ENCODE data around the gene ACOT9. TPM values are rescaled to one million over a fixed set of nuclear protein-coding genes. Genes with fewer than 3 reads are reported as not detected.
"Not testable (repeated sequence)": the region's sequence is repeated elsewhere in the genome, so short reads cannot be mapped to it uniquely, and the experiment has no call there.

ACOT9 gene
- polyA plus RNA-seq, 10 donors = 42.6 to 77.5 (median 59.0) TPM

- DNase-seq = no peak
Measured at GRCh38 chrX:23766650-23767551, 23.8 kb upstream of the ACOT9 start.

GRCh38 chrX:23765868-23766267 lies 22.8 kb upstream of the ACOT9 start:
- no peak for DNase-seq

DNA sequence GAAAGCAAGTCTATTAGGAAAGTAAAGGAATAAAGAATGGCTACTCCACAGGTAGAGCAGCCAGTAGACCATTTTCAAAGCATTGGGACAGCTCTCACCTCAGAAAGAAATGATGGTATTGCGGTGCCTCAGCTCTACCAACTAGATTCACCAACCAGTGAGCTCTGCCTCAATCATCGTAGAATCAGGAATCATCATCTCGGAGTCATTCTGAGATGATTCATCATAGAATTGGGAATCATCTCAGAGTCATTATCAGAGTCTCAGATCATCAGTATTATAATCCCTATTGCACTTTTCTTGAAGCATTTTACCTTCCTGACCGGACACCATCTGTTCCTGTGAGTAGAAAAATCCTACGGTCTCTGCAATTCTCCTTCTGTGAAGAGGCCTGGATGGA lies 22.4 kb upstream of the ACOT9 start:
- DNase-seq = no peak

DNA sequence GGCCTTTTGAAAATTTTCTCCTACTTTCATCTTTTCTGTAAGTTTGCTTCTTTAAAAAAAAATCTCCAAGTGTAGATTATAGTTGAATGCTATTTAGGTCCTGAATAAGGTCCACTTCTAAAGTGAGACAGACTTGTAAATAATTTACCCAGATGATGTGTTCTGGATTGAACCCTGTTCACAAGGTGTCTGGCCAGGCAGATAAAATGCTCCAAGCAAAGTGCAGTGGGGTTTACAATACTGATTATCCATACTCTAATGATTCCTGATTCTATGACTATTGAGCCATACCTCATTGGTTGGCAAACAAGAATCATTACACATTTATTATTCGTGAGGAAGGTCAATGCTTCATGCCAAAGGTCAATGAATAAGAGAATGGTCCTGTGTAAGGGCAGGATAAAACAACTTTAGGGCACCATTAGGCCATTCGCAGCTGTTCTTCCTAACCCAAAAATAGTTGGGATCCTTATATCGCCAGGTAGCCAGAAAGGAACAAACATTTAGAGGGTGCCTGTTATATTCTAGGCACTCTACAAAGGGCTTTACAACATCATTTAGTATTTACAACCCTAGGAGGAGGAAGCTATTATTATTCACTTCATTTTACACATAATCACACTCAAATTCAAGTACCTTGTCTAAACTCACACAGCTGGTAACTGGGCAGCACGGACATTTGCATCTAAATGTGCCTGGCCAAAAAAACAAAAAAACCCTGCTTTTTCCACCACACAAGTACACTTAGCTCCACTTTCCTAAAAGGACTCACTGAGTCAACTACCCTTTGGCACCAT lies 21.3 kb upstream of the ACOT9 start:
- DNase-seq = no peak

DNA sequence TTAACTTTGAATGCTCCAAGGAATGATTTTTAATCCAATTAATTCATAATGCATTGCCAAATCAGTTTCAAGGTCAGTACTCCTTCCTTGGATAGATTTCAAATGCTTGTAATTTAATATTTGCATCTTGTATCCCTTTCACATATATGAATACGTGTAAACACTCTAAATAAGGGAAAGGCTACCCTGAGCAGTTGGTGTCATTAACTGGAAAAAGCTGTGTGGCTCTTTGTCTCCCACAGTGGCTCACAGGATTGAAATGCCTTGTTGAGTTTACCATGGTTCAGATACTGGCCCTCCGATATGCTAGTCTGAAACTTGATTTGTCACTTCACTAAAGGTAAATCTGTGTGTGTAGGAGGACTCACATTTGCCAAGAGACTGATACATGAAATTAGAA lies 16.7 kb upstream of the ACOT9 start:
- no peak for DNase-seq

DNA sequence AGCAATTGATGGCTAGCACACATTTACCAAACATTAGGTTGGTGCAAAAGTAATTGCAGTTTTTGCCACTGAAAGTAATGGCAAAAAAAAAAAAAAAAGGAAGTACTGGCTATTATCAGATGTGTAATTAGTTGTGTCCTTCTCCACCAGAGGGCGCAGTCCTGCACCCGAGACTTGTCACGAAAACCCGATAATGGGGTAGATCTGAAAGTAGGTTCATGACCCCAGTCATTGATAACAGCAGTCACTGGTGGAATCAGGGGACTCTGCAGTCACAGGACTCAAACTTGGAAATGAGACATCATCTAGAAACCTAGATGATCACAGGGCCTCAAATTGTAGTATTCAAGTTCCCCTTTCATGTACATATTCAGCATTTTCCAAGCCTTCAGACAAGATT lies 13.1 kb upstream of the ACOT9 start:
- DNase-seq = peak; percentile 18 to 41 (median 27)

DNA sequence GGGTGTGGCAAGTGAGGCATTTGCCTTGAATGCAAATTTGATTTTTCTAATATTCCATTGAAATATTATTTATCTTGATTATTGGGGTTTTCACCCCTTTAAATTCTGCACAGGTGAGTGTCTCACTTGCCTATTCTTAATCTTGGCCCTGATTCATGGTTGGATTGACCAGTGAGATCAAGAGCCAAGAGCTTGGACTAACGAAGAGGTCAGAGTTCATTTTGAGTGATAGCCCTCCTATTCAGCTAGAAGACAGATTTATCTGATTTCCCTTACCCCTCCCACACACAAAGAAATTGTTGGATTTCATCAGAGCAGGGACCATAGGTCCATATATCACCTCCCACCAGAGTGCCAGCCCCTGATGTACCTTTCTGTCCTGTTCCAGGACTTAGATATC lies 11.6 kb upstream of the ACOT9 start:
- no peak for DNase-seq

DNA sequence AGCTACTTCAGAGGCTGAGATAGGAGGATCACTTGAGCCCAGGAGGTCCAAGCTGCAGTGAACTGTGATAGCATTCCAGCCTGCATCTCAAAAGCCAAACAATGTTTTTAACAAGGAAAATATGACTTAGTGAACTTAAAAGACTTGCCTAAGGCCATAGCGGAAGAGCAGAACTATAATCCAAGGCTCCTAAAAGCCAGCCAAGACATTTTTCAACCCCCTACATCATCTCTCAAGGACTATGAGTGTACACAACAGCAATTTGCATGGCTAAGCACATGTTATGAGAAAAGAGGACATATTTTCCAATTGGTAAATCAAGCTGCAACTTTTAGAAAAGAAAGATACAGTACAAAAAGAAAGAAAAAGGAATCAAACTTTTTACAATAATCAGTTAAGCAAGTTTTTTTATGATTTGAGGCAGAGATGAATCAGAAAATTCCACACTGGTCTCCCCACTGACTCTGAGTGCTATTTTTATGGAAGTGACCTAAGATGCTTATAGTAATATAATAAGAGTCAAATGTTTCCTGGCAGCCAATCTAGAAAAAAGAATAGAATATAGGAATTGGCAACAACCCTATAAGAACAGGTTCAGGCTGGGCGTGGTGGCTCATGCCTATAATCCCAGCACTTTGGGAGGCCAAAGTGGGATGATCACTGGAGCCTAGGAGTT lies 9.8 kb upstream of the ACOT9 start:
- peak; percentile 45 to 75 (median 53) for DNase-seq

GRCh38 chrX:23749576-23749975 lies 6.5 kb upstream of the ACOT9 start:
- no peak for DNase-seq

GRCh38 chrX:23749129-23749528 lies 6.1 kb upstream of the ACOT9 start:
- DNase-seq = no peak

GRCh38 chrX:23745786-23746185 lies 2.7 kb upstream of the ACOT9 start:
- no peak for DNase-seq

- not testable (repeated sequence) for DNase-seq
Measured at GRCh38 chrX:23743623-23743971, 521 bp upstream of the ACOT9 start.

GRCh38 chrX:23742174-23742696 lies 841 bp downstream of the ACOT9 start:
- peak; percentile 58 to 77 (median 61) for DNase-seq

GRCh38 chrX:23737413-23737812 lies 5.7 kb downstream of the ACOT9 start:
- DNase-seq = no peak

GRCh38 chrX:23736030-23736429 lies 7.0 kb downstream of the ACOT9 start:
- DNase-seq = no peak

DNA sequence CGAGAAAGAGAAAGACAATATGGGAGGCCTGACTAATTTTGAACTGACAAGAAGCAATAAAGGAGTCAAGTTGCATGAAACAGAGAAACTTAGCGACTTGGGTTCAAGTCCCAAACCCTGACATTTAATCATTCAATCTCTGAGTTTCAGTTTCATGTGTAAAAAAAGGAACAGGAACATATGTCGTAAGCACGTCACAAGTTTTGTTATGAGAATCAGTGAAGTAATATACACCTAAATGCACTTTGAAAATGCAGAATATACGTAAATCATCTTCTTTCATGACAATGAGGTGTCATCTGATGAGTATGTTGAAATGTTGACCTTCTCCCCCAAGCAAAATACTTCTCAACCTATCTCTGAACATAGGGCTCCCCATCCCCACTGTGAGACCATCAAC lies 10.4 kb downstream of the ACOT9 start:
- no peak for DNase-seq

DNA sequence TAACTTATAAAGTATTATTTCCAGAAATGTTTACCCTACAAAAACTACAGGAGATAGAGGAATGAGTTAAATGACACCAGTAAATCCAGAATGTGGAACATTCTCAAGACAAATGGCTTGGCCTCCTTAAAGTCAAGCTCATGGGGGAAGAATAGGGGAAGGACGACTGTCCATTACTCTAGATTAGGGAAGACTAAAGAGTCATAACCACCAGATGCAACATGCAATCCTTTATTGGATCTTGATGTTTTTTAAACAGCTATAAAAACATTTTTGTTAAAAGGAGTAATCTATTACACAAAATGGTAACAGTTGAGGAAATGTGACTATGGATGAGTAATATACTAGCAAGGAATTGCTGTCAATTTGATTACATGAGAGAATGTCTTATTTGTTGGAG lies 11.1 kb downstream of the ACOT9 start:
- DNase-seq = no peak

- no peak for DNase-seq
Measured at GRCh38 chrX:23729214-23729613, 13.9 kb downstream of the ACOT9 start.

DNA sequence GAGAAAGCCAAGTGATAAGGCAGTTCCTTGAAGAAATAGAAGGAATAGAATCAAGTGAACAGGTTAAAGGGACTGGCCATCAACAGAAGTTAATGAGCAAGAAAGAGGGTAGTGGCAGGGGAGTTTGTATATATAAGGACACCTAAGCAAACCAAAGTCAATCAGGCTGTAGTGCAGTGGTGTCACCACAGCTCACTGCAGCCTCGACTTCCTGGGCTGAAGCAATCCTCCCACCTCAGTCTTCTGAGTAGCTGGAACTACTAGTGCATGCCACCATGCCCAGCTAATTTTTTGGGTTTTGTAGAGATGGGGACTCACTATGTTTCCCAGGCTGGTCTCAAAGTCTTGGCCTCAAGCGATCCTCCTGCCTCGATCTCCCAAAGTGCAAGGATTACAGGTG lies 15.9 kb downstream of the ACOT9 start:
- DNase-seq = no peak

- no peak for DNase-seq
Measured at GRCh38 chrX:23726191-23726590, 16.9 kb downstream of the ACOT9 start.

DNA sequence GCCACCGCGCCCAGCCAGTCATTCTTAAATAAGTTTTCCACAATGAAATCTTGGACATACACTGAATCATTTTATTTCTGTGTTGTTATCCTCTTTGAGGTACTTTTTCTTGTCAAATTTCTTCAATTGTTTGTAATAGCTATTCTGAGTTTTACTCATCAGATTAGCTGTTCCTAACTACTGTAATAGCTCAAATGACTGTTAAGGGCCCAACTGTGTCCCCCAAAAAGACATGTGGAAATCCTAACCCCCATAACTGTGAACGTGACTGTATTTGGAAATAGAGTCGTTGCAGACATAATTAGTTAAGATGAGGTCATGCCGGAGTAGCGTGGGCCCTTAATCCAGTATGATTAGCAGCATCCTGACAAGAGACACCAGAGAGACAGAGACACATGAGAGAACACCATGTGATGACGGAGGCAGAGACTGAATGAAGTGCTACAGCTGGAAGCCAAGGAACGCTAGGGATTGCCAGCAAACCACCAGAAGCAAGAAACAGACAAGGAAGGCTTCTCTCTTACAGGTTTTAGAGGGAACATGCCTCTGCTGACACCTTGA lies 22.9 kb downstream of the ACOT9 start:
- no peak for DNase-seq

- DNase-seq = no peak
Measured at GRCh38 chrX:23705235-23705634, 37.8 kb downstream of the ACOT9 start.

All from muscle of back (tissue), 11 donors.